Karpas-422 (cell line): Measurements from ENCODE around the gene AKT1. TPM values are rescaled to one million over a fixed set of nuclear protein-coding genes. Genes with fewer than 3 reads are reported as not detected.
"Not testable (repeated sequence)": the region's sequence is repeated elsewhere in the genome, so short reads cannot be mapped to it uniquely, and the experiment has no call there.

ENCODE experiments used
- DNase-seq: peaks from one replicate; pipeline ENCODE4 v3.0.0-alpha.2; 2015
- H2AFZ ChIP-seq: fragments of 200-600 bp; sonication (generic); 2 replicates; pipeline ENCODE4 v1.6.1; 2014; ENCODE audit warnings: antibody characterized with exemption, low read length, mixed read lengths
- H3K27ac ChIP-seq: fragments of 200-600 bp; sonication (generic); 2 replicates; pipeline ENCODE4 v1.5.1; 2014; ENCODE audit warnings: mild to moderate bottlenecking, low read length, moderate library complexity
- H3K27me3 ChIP-seq: fragments of 200-600 bp; sonication (generic); 2 replicates; pipeline ENCODE4 v1.6.1; 2014; ENCODE audit warnings: low read length, mixed read lengths
- H3K36me3 ChIP-seq: fragments of 200-600 bp; sonication (generic); 2 replicates; pipeline ENCODE4 v1.6.1; 2014; ENCODE audit warnings: low read length, mixed read lengths; ENCODE audit not compliant: insufficient read depth
- H3K4me1 ChIP-seq: fragments of 200-600 bp; sonication (generic); 2 replicates; pipeline ENCODE4 v1.6.1; 2014; ENCODE audit warnings: mild to moderate bottlenecking, low read length, mixed read lengths
- H3K4me2 ChIP-seq: fragments of 200-600 bp; sonication (generic); 2 replicates; pipeline ENCODE4 v1.6.1; 2014; ENCODE audit warnings: low read length, low read depth, mild to moderate bottlenecking; ENCODE audit not compliant: poor library complexity, severe bottlenecking
- H3K4me3 ChIP-seq: fragments of 200-600 bp; sonication (generic); 2 replicates; pipeline ENCODE4 v1.5.1; 2014; ENCODE audit warnings: mild to moderate bottlenecking, antibody characterized with exemption, low read length, mixed read lengths
- H3K79me2 ChIP-seq: fragments of 200-600 bp; sonication (generic); 2 replicates; pipeline ENCODE4 v1.6.1; 2014; ENCODE audit warnings: mild to moderate bottlenecking, low read length, mixed read lengths
- H3K9ac ChIP-seq: fragments of 200-600 bp; sonication (generic); 2 replicates; pipeline ENCODE4 v1.6.0; 2014; ENCODE audit warnings: low read length
- H3K9me2 ChIP-seq: fragments of 200-600 bp; sonication (generic), shearing (Covaris generic); replicated peaks from 2 replicates; pipeline ENCODE4 v1.6.0; 2014; ENCODE audit warnings: mild to moderate bottlenecking, low read length, moderate library complexity; ENCODE audit not compliant: insufficient read depth
- H3K9me3 ChIP-seq: fragments of 300-700, 200-600 bp; sonication (generic); 2 replicates; pipeline ENCODE4 v1.6.1; 2014; ENCODE audit warnings: low read length, mixed read lengths
- H4K20me1 ChIP-seq: fragments of 200-600 bp; sonication (generic); 2 replicates; pipeline ENCODE4 v1.6.1; 2014; ENCODE audit warnings: mild to moderate bottlenecking, antibody characterized with exemption, low read length, low read depth; ENCODE audit not compliant: insufficient read depth
- total RNA-seq: library from RNA; depleted of rRNA; stranded (reverse); fragments of >200 nt; shearing (Covaris generic); gene quantifications from 2 replicates; pipeline ENCODE4 v1.2.3, GENCODE V29; 2014; ENCODE audit warnings: low replicate concordance

The AKT1 gene
- total RNA-seq, 1 experiment from 2014 or later: 70.4 TPM

DNA sequence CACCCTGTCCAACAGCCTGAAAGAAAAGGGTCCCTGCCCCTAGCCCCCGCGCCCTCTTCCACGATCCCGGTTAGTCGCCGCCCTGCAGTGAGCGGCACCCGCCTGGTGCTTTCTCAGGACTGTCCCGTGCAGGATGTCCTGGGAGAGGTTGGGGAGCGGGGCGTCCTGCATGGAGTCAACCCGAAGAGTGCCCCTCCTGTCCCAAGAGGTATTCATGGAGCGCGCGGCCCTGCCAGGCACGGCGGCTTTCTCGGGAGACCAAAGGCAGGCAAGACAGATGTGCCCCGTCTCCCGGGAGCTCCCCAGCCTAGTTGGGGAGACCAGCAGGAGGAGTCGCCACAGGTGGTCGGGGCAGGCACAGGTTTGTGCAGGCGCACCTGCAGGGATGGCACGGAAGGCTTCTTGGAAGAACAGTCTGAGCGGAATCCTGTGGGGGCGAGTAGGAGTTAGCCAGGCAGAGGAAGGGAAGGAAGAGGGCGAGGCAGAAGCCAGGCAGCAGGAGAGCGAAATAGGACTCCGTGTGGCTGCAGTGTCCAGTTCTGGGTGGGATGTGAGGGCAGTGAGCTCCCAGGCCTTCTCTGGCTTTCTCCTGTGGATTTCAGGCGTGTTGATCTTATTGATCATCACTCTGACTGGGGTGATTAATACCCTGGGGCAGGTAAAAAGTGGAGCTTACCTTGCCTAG, 41.9 kb downstream of the AKT1 start:
- H2AFZ ChIP-seq: no peak overlapping the region
- no peaks in the 10 kb centered on the region for H3K9me3 ChIP-seq
- H3K27ac ChIP-seq: no peak overlapping the region
- no peaks in the 10 kb centered on the region for H3K27me3 ChIP-seq
- peaks cover 24% of the 10 kb centered on the region for H4K20me1 ChIP-seq
- peaks cover 48% of the 10 kb centered on the region for H3K79me2 ChIP-seq
- H3K4me2 ChIP-seq: peak overlapping the region; percentile 94
- H3K9me2 ChIP-seq: no peaks in the 10 kb centered on the region
- H3K36me3 ChIP-seq: peaks cover 5% of the 10 kb centered on the region; the same call in 1 of the 2 replicates
- H3K4me1 ChIP-seq: peaks cover 20% of the 10 kb centered on the region
- H3K9ac ChIP-seq: peak overlapping the region; percentile 90
- peak; percentile 58 for DNase-seq
- peak overlapping the region; percentile 99 for H3K4me3 ChIP-seq

DNA sequence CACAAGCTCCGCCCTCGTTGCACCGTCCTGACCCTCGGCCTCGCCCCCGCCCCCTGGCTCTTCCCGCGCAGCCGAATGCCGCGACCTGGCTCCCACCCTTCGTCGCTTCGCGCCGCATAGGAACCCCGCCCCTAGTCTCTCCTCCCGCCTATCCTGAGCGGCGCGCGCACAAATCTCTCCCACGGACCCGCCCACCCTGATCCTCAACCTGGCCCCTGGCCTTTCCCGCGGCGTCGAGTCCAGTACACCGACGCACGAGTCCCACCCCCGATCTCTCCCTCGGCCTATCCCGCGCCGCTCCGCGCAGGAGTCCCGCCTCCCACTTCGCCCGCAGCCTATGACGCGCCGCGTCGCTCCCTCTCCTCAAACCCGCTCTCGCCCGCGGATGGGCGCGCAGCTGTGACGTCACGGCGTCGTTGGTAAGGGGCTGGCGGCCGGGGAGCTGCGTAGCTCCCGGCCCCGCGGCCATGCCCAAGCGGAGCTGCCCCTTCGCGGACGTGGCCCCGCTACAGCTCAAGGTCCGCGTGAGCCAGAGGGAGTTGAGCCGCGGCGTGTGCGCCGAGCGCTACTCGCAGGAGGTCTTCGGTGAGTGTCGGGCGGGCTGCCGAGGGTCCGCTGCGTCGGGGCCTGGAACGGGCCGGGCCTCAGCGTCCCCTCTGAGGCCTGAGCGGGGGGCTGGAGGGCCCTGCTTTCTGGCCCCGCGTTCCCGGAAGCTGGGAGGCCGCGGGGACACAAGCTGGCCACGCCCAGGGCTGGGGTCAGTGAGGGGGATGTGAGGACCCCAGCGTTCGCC, 42.6 kb downstream of the AKT1 start, which contains the start of gene SIVA1:
Gene SIVA1 (plus strand): TSS at position 413 of the 793 bp plus-strand sequence. CDS start 55 bp downstream, at position 468.
- Histone ChIP-seq H3K9ac (peak within 1 kb of the TSS; percentile 90), H3K36me3 (peaks cover 5% of the 10 kb centered on the region; the same call in 1 of the 2 replicates), H2AFZ (peak within 1 kb of the TSS; percentile 97), H4K20me1 (peaks cover 23% of the 10 kb centered on the region), H3K4me3 (peak within 1 kb of the TSS; percentile 99), H3K4me2 (peak within 1 kb of the TSS; percentile 94), H3K9me2 (no peaks in the 10 kb centered on the region), H3K27ac (peak within 1 kb of the TSS; percentile 51; the same call in 1 of the 2 replicates), H3K4me1 (peaks cover 20% of the 10 kb centered on the region), H3K79me2 (peaks cover 47% of the 10 kb centered on the region), H3K27me3 (no peaks in the 10 kb centered on the region), H3K9me3 (no peaks in the 10 kb centered on the region)
- DNase-seq: peak; percentile 100

DNA sequence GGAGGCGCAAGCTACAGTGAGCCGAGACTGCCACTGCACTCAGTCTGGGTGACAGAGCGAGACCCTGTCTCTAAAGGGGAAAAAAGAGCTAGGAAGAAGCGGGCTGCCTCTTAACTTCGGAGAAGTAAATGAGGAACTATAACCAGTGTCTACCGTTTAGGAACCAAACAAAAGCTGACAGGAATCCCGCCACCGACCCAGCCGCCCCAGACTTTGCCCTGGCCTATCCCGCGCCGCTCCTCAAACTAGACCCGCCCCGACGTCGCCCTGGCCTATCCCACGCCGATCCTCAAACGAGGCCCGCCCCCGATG, 43.2 kb downstream of the AKT1 start:
- peak overlapping the region; percentile 51; the same call in 1 of the 2 replicates for H3K27ac ChIP-seq
- no peak for DNase-seq
- no peaks in the 10 kb centered on the region for H3K9me2 ChIP-seq
- H3K4me2 ChIP-seq: peak overlapping the region; percentile 89
- peaks cover 20% of the 10 kb centered on the region for H4K20me1 ChIP-seq
- peak overlapping the region; percentile 97 for H2AFZ ChIP-seq
- no peaks in the 10 kb centered on the region for H3K27me3 ChIP-seq
- peaks cover 5% of the 10 kb centered on the region; the same call in 1 of the 2 replicates for H3K36me3 ChIP-seq
- H3K9ac ChIP-seq: peak overlapping the region; percentile 77
- H3K4me1 ChIP-seq: peaks cover 20% of the 10 kb centered on the region
- H3K4me3 ChIP-seq: peak overlapping the region; percentile 69
- peaks cover 43% of the 10 kb centered on the region for H3K79me2 ChIP-seq
- no peaks in the 10 kb centered on the region for H3K9me3 ChIP-seq

DNA sequence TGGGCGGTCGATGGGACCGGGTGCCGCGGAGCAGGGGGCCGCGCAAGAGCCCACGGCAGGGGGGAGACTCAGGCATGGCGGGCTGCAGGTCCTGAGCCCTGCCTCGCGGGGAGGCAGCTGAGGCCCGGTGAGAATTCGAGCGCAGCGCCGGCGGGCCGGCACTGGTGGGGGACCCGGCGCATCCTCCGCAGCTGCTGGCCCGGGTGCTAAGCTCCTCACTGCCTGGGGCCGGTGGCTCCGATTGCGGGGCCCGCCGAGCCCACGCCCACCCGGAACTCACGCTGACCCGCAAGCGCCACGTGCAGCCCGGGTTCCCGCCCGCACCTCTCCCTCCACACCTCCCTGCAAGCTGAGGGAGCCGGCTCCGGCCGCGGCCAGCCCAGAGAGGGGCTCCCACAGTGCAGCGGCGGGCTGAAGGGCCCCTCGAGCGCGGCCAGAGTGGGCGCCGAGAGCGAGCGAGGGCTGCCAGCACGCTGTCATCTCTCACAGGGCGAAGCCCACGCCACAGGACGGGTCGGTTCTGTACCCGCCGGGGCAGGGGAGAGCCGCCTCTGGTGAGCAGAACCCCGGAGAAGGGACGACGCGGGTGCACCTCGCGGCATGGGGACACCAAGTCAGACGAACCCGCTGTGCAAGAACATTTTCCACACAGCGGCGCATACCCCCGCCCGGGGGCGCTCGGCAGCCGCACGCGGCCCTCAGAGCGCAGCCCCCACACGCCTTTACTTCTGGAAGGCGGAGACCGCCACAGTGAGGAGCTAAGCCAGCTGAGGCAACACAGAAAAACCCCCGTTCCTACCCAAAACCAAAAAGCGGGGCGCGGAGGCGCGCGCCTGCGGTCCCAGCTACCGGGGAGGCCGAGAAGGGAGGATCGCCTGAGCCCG, 43.8 kb downstream of the AKT1 start:
- Histone ChIP-seq H3K4me2 (peak overlapping the region; percentile 89), H3K9me2 (no peaks in the 10 kb centered on the region), H3K79me2 (peaks cover 37% of the 10 kb centered on the region), H3K4me1 (peaks cover 20% of the 10 kb centered on the region), H2AFZ (peak overlapping the region; percentile 97), H3K4me3 (peak overlapping the region; percentile 69), H3K27me3 (no peaks in the 10 kb centered on the region), H4K20me1 (peaks cover 20% of the 10 kb centered on the region), H3K36me3 (no peaks in the 10 kb centered on the region; the same call in 1 of the 2 replicates), H3K9me3 (no peaks in the 10 kb centered on the region), H3K27ac (peak overlapping the region; percentile 51; the same call in 1 of the 2 replicates), H3K9ac (peak overlapping the region; percentile 77)
- no peak for DNase-seq

DNA sequence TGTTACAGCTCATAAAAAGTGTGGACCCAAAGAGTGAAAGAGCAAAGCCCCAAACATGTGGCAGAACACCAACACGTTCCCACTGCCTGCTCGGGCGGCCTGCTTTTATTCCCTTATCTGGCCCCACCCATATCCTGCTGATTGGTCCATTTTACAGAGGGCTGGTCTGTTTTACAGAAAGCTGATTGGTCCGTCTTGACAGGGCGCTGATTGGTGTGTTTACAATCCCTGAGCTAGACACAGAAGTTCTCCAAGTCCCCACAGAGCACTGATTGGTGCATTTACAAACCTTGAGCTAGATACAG, 44.8 kb downstream of the AKT1 start:
- H3K36me3 ChIP-seq, H3K27ac ChIP-seq, H3K4me3 ChIP-seq, H2AFZ ChIP-seq, H3K9ac ChIP-seq, H3K27me3 ChIP-seq, H3K9me2 ChIP-seq, H3K4me2 ChIP-seq, H3K9me3 ChIP-seq: not testable (repeated sequence)
- Histone ChIP-seq H3K4me1 (peaks cover 20% of the 10 kb centered on the region), H3K79me2 (peaks cover 27% of the 10 kb centered on the region), H4K20me1 (peaks cover 20% of the 10 kb centered on the region)
- DNase-seq: peak; percentile 77

DNA sequence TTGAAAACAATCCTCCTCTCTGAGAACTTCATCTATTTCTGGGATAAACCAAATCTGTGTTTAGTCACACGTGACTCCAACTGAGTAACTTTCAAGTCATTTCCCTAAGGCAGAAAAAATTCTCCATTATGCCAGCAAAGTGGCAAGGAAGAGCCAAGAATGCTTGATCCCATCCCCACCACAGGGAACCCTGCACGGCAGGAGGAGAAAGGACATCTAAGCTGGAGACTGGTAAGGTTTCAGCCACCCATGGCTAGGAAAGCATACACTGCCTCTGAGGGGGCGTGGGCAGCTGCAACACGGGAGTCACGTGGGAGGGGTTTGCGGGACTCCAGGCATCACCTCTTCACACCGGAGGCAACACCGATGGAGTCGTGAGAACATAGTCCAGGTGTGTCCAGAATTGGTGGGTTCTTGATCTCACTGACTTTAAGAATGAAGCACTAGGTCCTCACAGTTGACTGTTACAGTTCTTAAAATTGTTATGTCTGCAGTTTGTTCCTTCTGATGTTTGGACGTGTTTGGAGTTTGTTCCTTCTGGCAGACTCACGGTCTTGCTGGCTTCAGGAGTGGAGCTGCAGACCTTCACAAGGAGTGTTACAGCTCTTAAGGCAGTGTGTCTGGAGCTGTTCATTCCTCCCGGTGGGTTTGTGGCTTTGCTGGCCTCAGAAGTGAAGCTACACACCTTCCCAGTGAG, 45.3 kb downstream of the AKT1 start:
- Histone ChIP-seq H3K79me2 (peaks cover 22% of the 10 kb centered on the region), H3K27ac (no peak overlapping the region), H3K9ac (no peak overlapping the region), H2AFZ (no peak overlapping the region), H4K20me1 (peaks cover 18% of the 10 kb centered on the region), H3K36me3 (no peaks in the 10 kb centered on the region), H3K4me1 (peaks cover 20% of the 10 kb centered on the region), H3K9me3 (no peaks in the 10 kb centered on the region), H3K4me3 (no peak overlapping the region), H3K4me2 (no peak overlapping the region), H3K9me2 (no peaks in the 10 kb centered on the region), H3K27me3 (no peaks in the 10 kb centered on the region)
- DNase-seq: no peak

DNA sequence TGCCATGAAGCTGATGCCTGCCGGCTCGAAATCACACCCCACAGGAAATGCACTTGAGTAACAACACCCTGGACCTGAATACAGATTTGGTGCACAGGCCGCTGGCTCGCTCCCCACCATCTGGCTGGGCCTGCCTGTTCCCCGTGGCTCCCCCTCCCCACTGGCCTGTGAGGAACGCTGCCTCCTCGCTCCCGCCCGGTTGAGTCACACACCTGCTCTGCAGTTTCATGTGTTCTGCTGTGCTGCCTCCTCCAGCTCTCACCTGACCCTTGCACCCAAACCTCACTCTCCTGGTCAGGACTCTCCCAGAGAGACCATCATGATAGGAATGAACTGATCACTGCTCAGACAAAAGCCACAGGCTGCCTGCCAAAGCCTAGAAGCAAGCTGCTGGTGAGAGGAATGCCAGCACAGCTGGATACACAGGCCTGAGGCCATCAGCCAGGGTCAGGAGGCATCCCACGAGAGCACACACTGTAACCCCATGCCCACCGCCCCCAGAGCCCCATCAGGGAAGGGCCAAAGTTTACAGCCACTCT, 46.4 kb downstream of the AKT1 start:
- H3K9ac ChIP-seq: no peak overlapping the region

More for the DNA sequence above, 46.4 kb downstream of the AKT1 start:
- no peak overlapping the region for H3K4me3 ChIP-seq
- H2AFZ ChIP-seq: no peak overlapping the region
- H3K27me3 ChIP-seq: no peaks in the 10 kb centered on the region
- peaks cover 11% of the 10 kb centered on the region for H3K4me1 ChIP-seq
- H3K27ac ChIP-seq: no peak overlapping the region
- H3K9me3 ChIP-seq: no peaks in the 10 kb centered on the region
- H3K79me2 ChIP-seq: peaks cover 12% of the 10 kb centered on the region
- H3K4me2 ChIP-seq: no peak overlapping the region
- no peaks in the 10 kb centered on the region for H3K36me3 ChIP-seq
- no peaks in the 10 kb centered on the region for H3K9me2 ChIP-seq
- DNase-seq: no peak
- peaks cover 8% of the 10 kb centered on the region for H4K20me1 ChIP-seq
